Testis (tissue), 3 donors: ENCODE data around the gene XIRP2. TPM values are rescaled to one million over a fixed set of nuclear protein-coding genes. Genes with fewer than 3 reads are reported as not detected.

Source experiments
- DNase-seq: peaks from one replicate; pipeline ENCODE4 v3.0.0-alpha.2; 2019
- H3K27ac ChIP-seq, 2 donors: fragments of 200-600 bp; sonication (generic); one replicate each; pipeline ENCODE4 v1.5.1; 2019
- H3K27me3 ChIP-seq: fragments of 200-600 bp; sonication (generic); one replicate; pipeline ENCODE4 v1.5.1; 2019
- H3K36me3 ChIP-seq: fragments of 200-600 bp; sonication (generic); one replicate; pipeline ENCODE4 v1.5.1; 2017; ENCODE audit warnings: low read depth; ENCODE audit errors: missing control alignments
- H3K4me1 ChIP-seq: fragments of 200-600 bp; sonication (generic); one replicate; pipeline ENCODE4 v1.5.1; 2019
- H3K4me3 ChIP-seq, 2 donors: fragments of 200-600 bp; sonication (generic); one replicate each; pipeline ENCODE4 v1.5.1; 2017 to 2019
- H3K9me3 ChIP-seq: fragments of 200-600 bp; sonication (generic); one replicate; pipeline ENCODE4 v1.5.1; 2017
- CTCF ChIP-seq, 3 experiments: fragments of 450-650 bp in 2 of 3; fragments of 200-600 bp in 1 of 3; sonication (generic) in 1 of 3; IDR thresholded peaks; one replicate each; pipeline ENCODE4 v1.5.1; 2016 to 2019; ENCODE audit warnings: antibody characterized with exemption in 3 of 3, mild to moderate bottlenecking in 2 of 3, moderate library complexity in 1 of 3
- POLR2A ChIP-seq: fragments of 450-650 bp; IDR thresholded peaks from one replicate; pipeline ENCODE4 v1.6.1; 2017; ENCODE audit warnings: antibody characterized with exemption, mild to moderate bottlenecking, moderate library complexity
- WGBS, 2 donors: methylation state at CpG; one replicate each; pipeline ENCODE4 v1.1.5; 2018; 5-methylcytosine and 5-hydroxymethylcytosine counted together
- intact Hi-C: fragments of 100-400 bp; cut with DNase I; formaldehyde crosslinking; loops from one replicate; pipeline ENCODE4 v1.15.1; 2023; ENCODE audit warnings: low total_unique reads
- polyA plus RNA-seq: library from polyadenylated mRNA; stranded (reverse); fragments of 350-450 nt; fragmentation: Illumina TruSeq; extraction: RNeasy Lipid Tissue Mini Kit (QIAGEN cat#74804); gene quantifications from one replicate; pipeline ENCODE4 v1.2.3, GENCODE V29; 2014; ENCODE audit warnings: low read depth, low replicate concordance; ENCODE audit not compliant: insufficient read depth
- total RNA-seq, 2 donors: library from RNA; depleted of rRNA; stranded (reverse); fragments of >200 nt; gene quantifications; one replicate each; pipeline ENCODE4 v1.2.3, GENCODE V29; 2016

XIRP2 gene
- total and polyA plus RNA-seq, 3 donors from 2014 or later = 1.1 to 5.9 (median 3.9) TPM

- Histone ChIP-seq H3K36me3 (no peaks in the 10 kb centered on the region), H3K4me1 (no peaks in the 10 kb centered on the region), H3K9me3 (no peaks in the 10 kb centered on the region), H3K27me3 (no peaks in the 10 kb centered on the region), H3K27ac (peak within 1 kb of the TSS; percentile 85 to 94), H3K4me3 (peak within 1 kb of the TSS; percentile 72 to 83)
- WGBS, 2 donors = 0 to 1% methylated on average over 13 to 52 of the region's 79 CpGs
- intact Hi-C loops = no loop called here
- TF ChIP-seq POLR2A (no peak), CTCF (IDR thresholded peaks at IDR 0.05) (peak in 1 of 3 experiments; percentile 16)
- peak; percentile 92 for DNase-seq
Measured at GRCh38 chr2:167292430-167293171, 404.3 kb downstream of the XIRP2 start, which contains the start of gene B3GALT1. Gene B3GALT1, plus strand, starts transcription at chr2:167293001.

- H3K4me1 ChIP-seq = no peaks in the 10 kb centered on the region
- intact Hi-C loops = no loop called here
- 1% methylated on average over 20 to 27 of the region's 68 CpGs for WGBS, 2 donors
- H3K9me3 ChIP-seq = no peaks in the 10 kb centered on the region
- peak overlapping the region in 1 of 2 donors; percentile 94 for H3K27ac ChIP-seq
- TF ChIP-seq CTCF (IDR thresholded peaks at IDR 0.05) = no peak
- TF ChIP-seq POLR2A = no peak
- H3K36me3 ChIP-seq = no peaks in the 10 kb centered on the region
- peak; percentile 40 for DNase-seq
- H3K4me3 ChIP-seq = peak overlapping the region; percentile 72 to 83
- no peaks in the 10 kb centered on the region for H3K27me3 ChIP-seq
Measured at GRCh38 chr2:167293172-167293781, 405.0 kb downstream of the XIRP2 start.

- Histone ChIP-seq H3K4me3 (peak overlapping the region; percentile 72 to 83), H3K27ac (no peak overlapping the region), H3K27me3 (no peaks in the 10 kb centered on the region), H3K4me1 (no peaks in the 10 kb centered on the region), H3K36me3 (no peaks in the 10 kb centered on the region), H3K9me3 (no peaks in the 10 kb centered on the region)
- TF ChIP-seq POLR2A = no peak
- TF ChIP-seq CTCF (IDR thresholded peaks at IDR 0.05) = no peak
- DNase-seq = peak; percentile 23
- intact Hi-C loops = no loop called here
- WGBS, 2 donors = 2% methylated on average over 22 to 38 of the region's 39 CpGs
Measured at GRCh38 chr2:167293943-167294775, 405.9 kb downstream of the XIRP2 start.

GRCh38 chr2:167294776-167295140 is 406.5 kb downstream of the XIRP2 start:
- Histone ChIP-seq H3K36me3 (no peaks in the 10 kb centered on the region), H3K27me3 (no peaks in the 10 kb centered on the region), H3K4me1 (no peaks in the 10 kb centered on the region), H3K4me3 (peak overlapping the region; percentile 72 to 83), H3K27ac (no peak overlapping the region), H3K9me3 (no peaks in the 10 kb centered on the region)
- DNase-seq = no peak
- intact Hi-C loops = no loop called here
- WGBS, 2 donors = 6 to 8% methylated on average over 5 of the region's 5 CpGs
- TF ChIP-seq CTCF (IDR thresholded peaks at IDR 0.05) = no peak
- TF ChIP-seq POLR2A = no peak
